Measurements from ENCODE around the gene FHOD1.

FHOD1 gene

DNA sequence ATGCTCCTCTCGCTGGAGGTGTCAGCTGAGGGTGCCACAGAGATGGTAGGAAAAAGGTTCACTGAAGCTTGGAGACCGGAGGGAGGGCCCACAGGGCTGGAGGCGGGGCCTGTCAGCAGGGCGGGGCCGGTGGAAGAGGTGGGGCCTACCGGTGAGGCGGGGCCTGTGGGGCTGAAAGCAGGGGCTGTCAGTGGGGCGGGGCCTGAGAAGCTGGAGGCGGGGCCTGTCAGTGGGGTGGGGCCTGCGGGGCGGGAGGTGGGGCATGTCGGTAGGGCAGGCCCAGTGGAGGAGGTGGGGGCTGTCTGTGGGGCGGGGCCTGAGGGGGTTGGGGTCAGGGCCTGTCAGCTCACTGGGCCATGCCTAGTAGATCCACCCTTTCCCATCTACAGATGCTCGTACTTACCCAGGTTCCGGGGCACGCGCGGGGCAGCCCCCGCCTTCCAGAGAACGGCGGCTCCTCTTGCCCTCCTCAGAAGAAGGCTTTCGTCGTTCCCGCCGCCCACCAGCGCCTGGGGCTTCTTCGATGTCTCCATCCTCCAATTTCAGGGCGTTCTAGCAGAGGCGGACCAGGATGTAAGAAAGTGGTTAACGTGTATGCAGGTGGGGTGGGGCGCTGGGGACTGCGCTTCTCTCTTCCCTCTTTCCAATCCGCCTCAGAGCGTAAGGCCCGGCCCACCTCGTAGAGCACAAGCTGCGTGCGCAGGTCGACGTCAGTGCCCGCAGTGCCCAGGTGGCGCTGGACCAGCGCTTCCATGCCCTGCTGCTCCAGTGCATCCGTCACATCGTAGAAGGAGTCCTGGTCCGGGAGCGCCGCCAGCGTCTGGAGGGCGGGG, 10.5 kb downstream of the FHOD1 start:
- H2AFZ ChIP-seq: no peak overlapping the region
- no peaks in the 10 kb centered on the region for H3K4me1 ChIP-seq
- H3K4me3 ChIP-seq (ENCODE audit: low read depth, low read length): no peak overlapping the region
- H3K4me2 ChIP-seq (ENCODE audit: low read length): no peak overlapping the region
- peaks cover 2% of the 10 kb centered on the region for H3K79me2 ChIP-seq
- no peaks in the 10 kb centered on the region for H3K36me3 ChIP-seq (ENCODE audit: control insufficient read depth, insufficient read depth, low read length)
- no peaks in the 10 kb centered on the region for H3K27me3 ChIP-seq (ENCODE audit: control insufficient read depth, insufficient read depth, low read length)
- no peak overlapping the region for H3K9ac ChIP-seq
- TF ChIP-seq, protein P1, sequence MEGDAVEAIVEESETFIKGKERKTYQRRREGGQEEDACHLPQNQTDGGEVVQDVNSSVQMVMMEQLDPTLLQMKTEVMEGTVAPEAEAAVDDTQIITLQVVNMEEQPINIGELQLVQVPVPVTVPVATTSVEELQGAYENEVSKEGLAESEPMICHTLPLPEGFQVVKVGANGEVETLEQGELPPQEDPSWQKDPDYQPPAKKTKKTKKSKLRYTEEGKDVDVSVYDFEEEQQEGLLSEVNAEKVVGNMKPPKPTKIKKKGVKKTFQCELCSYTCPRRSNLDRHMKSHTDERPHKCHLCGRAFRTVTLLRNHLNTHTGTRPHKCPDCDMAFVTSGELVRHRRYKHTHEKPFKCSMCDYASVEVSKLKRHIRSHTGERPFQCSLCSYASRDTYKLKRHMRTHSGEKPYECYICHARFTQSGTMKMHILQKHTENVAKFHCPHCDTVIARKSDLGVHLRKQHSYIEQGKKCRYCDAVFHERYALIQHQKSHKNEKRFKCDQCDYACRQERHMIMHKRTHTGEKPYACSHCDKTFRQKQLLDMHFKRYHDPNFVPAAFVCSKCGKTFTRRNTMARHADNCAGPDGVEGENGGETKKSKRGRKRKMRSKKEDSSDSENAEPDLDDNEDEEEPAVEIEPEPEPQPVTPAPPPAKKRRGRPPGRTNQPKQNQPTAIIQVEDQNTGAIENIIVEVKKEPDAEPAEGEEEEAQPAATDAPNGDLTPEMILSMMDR (IDR thresholded peaks at IDR 0.05): no peak
- H3K27ac ChIP-seq: no peak overlapping the region
- H3K9me3 ChIP-seq (ENCODE audit: control insufficient read depth, low read length): no peaks in the 10 kb centered on the region

DNA sequence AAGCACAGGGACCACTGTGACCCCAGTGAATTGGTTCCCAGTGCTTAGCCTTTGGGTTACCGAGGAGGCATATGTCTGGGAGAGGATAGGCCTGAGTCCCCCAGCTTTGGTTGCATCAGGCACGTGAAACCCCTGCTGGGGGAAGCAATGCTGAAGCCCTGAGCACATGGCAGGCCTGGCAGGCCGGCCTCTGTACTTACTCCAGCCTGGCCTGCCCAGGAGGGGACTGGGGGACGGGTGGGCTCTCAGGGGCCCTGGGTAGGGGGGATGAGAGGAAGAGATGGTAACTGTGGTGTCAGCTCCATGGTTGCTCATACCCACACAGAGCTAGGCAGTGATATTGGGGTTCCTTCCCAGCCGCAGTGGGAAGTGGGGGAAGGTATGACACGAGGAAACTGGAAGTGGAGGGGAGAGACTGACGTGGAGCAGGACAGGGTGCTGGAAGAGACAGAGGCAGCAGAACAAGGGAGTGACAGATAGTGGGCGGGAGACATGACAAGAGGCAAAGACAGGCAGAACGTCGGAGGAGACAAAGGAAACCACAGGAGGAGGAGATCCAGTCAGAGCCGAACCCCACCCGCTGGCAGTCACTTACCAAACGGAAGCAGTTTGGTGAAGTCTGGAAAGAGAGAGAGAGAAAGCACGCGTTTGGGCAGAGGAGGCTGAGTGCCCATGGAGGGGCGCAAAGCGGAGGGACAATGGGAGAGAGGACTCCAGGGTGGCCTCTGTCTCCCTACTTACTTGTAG, 11.3 kb downstream of the FHOD1 start:
- Histone ChIP-seq H3K9ac (no peak overlapping the region), H3K4me1 (no peaks in the 10 kb centered on the region), H3K9me3 (ENCODE audit: control insufficient read depth, low read length) (no peaks in the 10 kb centered on the region), H3K36me3 (ENCODE audit: control insufficient read depth, insufficient read depth, low read length) (no peaks in the 10 kb centered on the region), H3K4me2 (ENCODE audit: low read length) (no peak overlapping the region), H3K27ac (no peak overlapping the region), H3K79me2 (no peaks in the 10 kb centered on the region), H2AFZ (no peak overlapping the region), H3K4me3 (ENCODE audit: low read depth, low read length) (no peak overlapping the region), H3K27me3 (ENCODE audit: control insufficient read depth, insufficient read depth, low read length) (no peaks in the 10 kb centered on the region)
- TF ChIP-seq, protein P1 (IDR thresholded peaks at IDR 0.05): no peak

GRCh38 chr16:67234180-67234597, 13.1 kb downstream of the FHOD1 start:
- no peaks in the 10 kb centered on the region for H3K79me2 ChIP-seq
- H3K27me3 ChIP-seq (ENCODE audit: control insufficient read depth, insufficient read depth, low read length): no peaks in the 10 kb centered on the region
- H3K4me3 ChIP-seq (ENCODE audit: low read depth, low read length): no peak overlapping the region
- H3K9me3 ChIP-seq (ENCODE audit: control insufficient read depth, low read length): no peaks in the 10 kb centered on the region
- H3K9ac ChIP-seq: no peak overlapping the region
- TF ChIP-seq, protein P1 (IDR thresholded peaks at IDR 0.05): no peak
- H3K36me3 ChIP-seq (ENCODE audit: control insufficient read depth, insufficient read depth, low read length): no peaks in the 10 kb centered on the region
- no peak overlapping the region for H3K4me2 ChIP-seq (ENCODE audit: low read length)
- no peak overlapping the region for H3K27ac ChIP-seq
- no peaks in the 10 kb centered on the region for H3K4me1 ChIP-seq
- H2AFZ ChIP-seq: no peak overlapping the region

- Histone ChIP-seq H2AFZ (no peak overlapping the region), H3K27ac (no peak overlapping the region), H3K27me3 (ENCODE audit: control insufficient read depth, insufficient read depth, low read length) (no peaks in the 10 kb centered on the region), H3K4me3 (ENCODE audit: low read depth, low read length) (no peak overlapping the region), H3K9ac (no peak overlapping the region), H3K9me3 (ENCODE audit: control insufficient read depth, low read length) (no peaks in the 10 kb centered on the region), H3K36me3 (ENCODE audit: control insufficient read depth, insufficient read depth, low read length) (no peaks in the 10 kb centered on the region), H3K4me2 (ENCODE audit: low read length) (no peak overlapping the region), H3K79me2 (no peaks in the 10 kb centered on the region), H3K4me1 (no peaks in the 10 kb centered on the region)
- TF ChIP-seq, protein P1 (IDR thresholded peaks at IDR 0.05): no peak
These were observed 13.7 kb downstream of the FHOD1 start for GRCh38 chr16:67233596-67233995.
